GM23248 (cell line): Measurements from ENCODE around the gene CCDC194.

Source experiments
- EZH2 ChIP-seq: fragments of 200-600 bp; sonication (generic); IDR thresholded peaks from 2 replicates; pipeline ENCODE4 v1.6.1; 2018; ENCODE audit warnings: antibody characterized with exemption, mild to moderate bottlenecking; ENCODE audit not compliant: insufficient read depth, poor library complexity, severe bottlenecking
- EZH2phosphoT487 ChIP-seq: fragments of 200-600 bp; sonication (generic); IDR thresholded peaks from 2 replicates; pipeline ENCODE4 v1.6.1; 2018; ENCODE audit warnings: antibody characterized with exemption, moderate library complexity, mild to moderate bottlenecking, low read depth; ENCODE audit not compliant: insufficient read depth

- no peak for TF ChIP-seq EZH2
- no peak for TF ChIP-seq EZH2phosphoT487
Observed at GRCh38 chr19:17370026-17370587, 23.9 kb downstream of the CCDC194 start.
